ENCODE measurements around the gene CGRRF1. TPM values are rescaled to one million over a fixed set of nuclear protein-coding genes. Genes with fewer than 3 reads are reported as not detected.

Gene CGRRF1
- total RNA-seq, 1 donor from 2014 or later: 18.7 TPM

- TF ChIP-seq, protein P1, sequence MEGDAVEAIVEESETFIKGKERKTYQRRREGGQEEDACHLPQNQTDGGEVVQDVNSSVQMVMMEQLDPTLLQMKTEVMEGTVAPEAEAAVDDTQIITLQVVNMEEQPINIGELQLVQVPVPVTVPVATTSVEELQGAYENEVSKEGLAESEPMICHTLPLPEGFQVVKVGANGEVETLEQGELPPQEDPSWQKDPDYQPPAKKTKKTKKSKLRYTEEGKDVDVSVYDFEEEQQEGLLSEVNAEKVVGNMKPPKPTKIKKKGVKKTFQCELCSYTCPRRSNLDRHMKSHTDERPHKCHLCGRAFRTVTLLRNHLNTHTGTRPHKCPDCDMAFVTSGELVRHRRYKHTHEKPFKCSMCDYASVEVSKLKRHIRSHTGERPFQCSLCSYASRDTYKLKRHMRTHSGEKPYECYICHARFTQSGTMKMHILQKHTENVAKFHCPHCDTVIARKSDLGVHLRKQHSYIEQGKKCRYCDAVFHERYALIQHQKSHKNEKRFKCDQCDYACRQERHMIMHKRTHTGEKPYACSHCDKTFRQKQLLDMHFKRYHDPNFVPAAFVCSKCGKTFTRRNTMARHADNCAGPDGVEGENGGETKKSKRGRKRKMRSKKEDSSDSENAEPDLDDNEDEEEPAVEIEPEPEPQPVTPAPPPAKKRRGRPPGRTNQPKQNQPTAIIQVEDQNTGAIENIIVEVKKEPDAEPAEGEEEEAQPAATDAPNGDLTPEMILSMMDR (IDR thresholded peaks at IDR 0.05; ENCODE audit: partially characterized antibody, unreplicated experiment): no peak
- H3K4me1 Mint-ChIP-seq (ENCODE audit: low read depth, unreplicated experiment): peaks cover 3% of the 10 kb centered on the region
- H3K9me3 Mint-ChIP-seq (ENCODE audit: unreplicated experiment): peaks cover 5% of the 10 kb centered on the region
- H3K27me3 Mint-ChIP-seq (ENCODE audit: unreplicated experiment): peaks cover 9% of the 10 kb centered on the region
- H3K36me3 Mint-ChIP-seq (ENCODE audit: unreplicated experiment): no peaks in the 10 kb centered on the region
- H3K4me3 Mint-ChIP-seq (ENCODE audit: unreplicated experiment): no peak overlapping the region
- no peak overlapping the region for H3K27ac Mint-ChIP-seq (ENCODE audit: unreplicated experiment)
- no peak for DNase-seq
These were observed 60.3 kb downstream of the CGRRF1 start for GRCh38 chr14:54570047-54570446.

DNA sequence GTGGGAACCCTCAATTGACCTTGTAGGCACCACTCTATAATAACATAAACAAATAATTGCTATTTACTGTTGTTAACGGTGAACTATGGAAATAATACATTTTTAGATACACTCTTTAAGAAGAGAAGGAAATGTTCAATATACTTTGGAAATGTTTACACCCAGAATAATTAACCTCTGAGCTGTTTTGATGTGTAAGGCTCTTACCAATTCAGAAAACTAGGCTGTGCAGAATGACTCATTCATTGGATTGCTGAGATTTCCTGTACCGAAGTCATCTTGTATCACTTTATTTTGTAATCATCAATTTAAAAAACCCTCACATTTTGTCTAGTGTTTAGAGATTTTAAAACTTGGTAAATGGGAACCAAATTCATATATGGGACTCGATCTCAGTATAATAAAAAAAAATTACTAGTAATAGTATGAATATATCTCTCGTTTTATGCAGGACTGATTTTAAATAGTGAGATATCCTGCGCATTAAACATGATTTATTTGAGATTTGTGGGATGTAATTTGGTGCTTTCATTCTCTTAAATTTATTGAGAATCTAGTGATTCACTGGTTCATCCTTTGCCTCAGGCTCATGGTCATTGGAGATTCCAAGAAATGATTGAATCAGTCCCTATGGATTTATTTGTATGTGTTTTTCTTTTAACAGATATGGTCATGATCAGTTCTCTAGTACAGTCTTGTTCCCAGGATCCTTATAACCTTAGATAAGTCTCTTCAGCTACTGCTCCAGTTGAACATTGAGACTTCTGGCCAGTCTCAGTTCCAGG lies 61.1 kb downstream of the CGRRF1 start:
- H3K4me3 Mint-ChIP-seq (ENCODE audit: unreplicated experiment): no peak overlapping the region
- no peak overlapping the region for H3K27ac Mint-ChIP-seq (ENCODE audit: unreplicated experiment)
- TF ChIP-seq, protein P1 (IDR thresholded peaks at IDR 0.05; ENCODE audit: partially characterized antibody, unreplicated experiment): no peak
- DNase-seq: no peak
- H3K9me3 Mint-ChIP-seq (ENCODE audit: unreplicated experiment): peaks cover 5% of the 10 kb centered on the region
- H3K4me1 Mint-ChIP-seq (ENCODE audit: low read depth, unreplicated experiment): peaks cover 3% of the 10 kb centered on the region
- H3K27me3 Mint-ChIP-seq (ENCODE audit: unreplicated experiment): peaks cover 9% of the 10 kb centered on the region
- H3K36me3 Mint-ChIP-seq (ENCODE audit: unreplicated experiment): no peaks in the 10 kb centered on the region

DNA sequence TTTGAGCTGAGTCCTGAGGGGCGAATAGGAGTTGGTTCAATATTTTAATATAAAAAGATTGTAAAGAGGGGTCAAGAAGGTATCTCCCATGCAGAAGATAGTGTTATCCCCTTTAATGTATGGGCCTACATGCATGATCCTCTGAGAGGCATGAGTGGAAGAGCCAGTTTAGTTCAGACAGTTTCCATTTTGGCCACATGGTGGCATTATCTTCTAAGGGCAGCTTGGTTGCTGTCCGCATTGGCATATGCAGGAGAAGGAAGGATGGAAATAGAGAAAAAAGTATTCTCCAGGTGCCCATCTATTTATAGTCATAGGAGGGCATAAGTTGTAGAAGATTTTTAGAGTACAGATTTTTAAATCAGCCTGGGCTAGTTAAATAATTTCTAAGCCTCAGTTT lies 62.6 kb downstream of the CGRRF1 start:
- TF ChIP-seq, protein P1 (IDR thresholded peaks at IDR 0.05; ENCODE audit: partially characterized antibody, unreplicated experiment): peak; percentile 71
- H3K4me3 Mint-ChIP-seq (ENCODE audit: unreplicated experiment): no peak overlapping the region
- peaks cover 3% of the 10 kb centered on the region for H3K4me1 Mint-ChIP-seq (ENCODE audit: low read depth, unreplicated experiment)
- no peaks in the 10 kb centered on the region for H3K36me3 Mint-ChIP-seq (ENCODE audit: unreplicated experiment)
- DNase-seq: no peak
- peaks cover 8% of the 10 kb centered on the region for H3K27me3 Mint-ChIP-seq (ENCODE audit: unreplicated experiment)
- H3K9me3 Mint-ChIP-seq (ENCODE audit: unreplicated experiment): peaks cover 4% of the 10 kb centered on the region
- no peak overlapping the region for H3K27ac Mint-ChIP-seq (ENCODE audit: unreplicated experiment)

GRCh38 chr14:54574528-54574927 lies 64.8 kb downstream of the CGRRF1 start:
- Mint-ChIP-seq H3K27me3 (ENCODE audit: unreplicated experiment) (no peaks in the 10 kb centered on the region), H3K36me3 (ENCODE audit: unreplicated experiment) (no peaks in the 10 kb centered on the region), H3K4me3 (ENCODE audit: unreplicated experiment) (no peak overlapping the region), H3K27ac (ENCODE audit: unreplicated experiment) (no peak overlapping the region), H3K4me1 (ENCODE audit: low read depth, unreplicated experiment) (no peaks in the 10 kb centered on the region), H3K9me3 (ENCODE audit: unreplicated experiment) (no peaks in the 10 kb centered on the region)
- DNase-seq: no peak
- TF ChIP-seq, protein P1 (IDR thresholded peaks at IDR 0.05; ENCODE audit: partially characterized antibody, unreplicated experiment): no peak

- Mint-ChIP-seq H3K27ac (ENCODE audit: unreplicated experiment) (no peak overlapping the region), H3K9me3 (ENCODE audit: unreplicated experiment) (no peaks in the 10 kb centered on the region), H3K4me3 (ENCODE audit: unreplicated experiment) (no peak overlapping the region), H3K36me3 (ENCODE audit: unreplicated experiment) (no peaks in the 10 kb centered on the region), H3K4me1 (ENCODE audit: low read depth, unreplicated experiment) (no peaks in the 10 kb centered on the region), H3K27me3 (ENCODE audit: unreplicated experiment) (no peaks in the 10 kb centered on the region)
- TF ChIP-seq, protein P1 (IDR thresholded peaks at IDR 0.05; ENCODE audit: partially characterized antibody, unreplicated experiment): no peak
- no peak for DNase-seq
These were observed 67.8 kb downstream of the CGRRF1 start for GRCh38 chr14:54577494-54577893.
